BE2C (cell line): ENCODE results near the gene TRAF4.

Experiments used
- DNase-seq: peaks from one replicate; pipeline ENCODE4 v3.0.0-alpha.2; 2020
- H3K27me3 ChIP-seq: fragments of 250-450 bp; sonication (Bioruptor Pico); 2 replicates; pipeline ENCODE4 v1.5.1; 2020; ENCODE audit warnings: mild to moderate bottlenecking
- H3K36me3 ChIP-seq: fragments of 250-450 bp; sonication (Bioruptor Pico); 2 replicates; pipeline ENCODE4 v1.5.1; 2020; ENCODE audit warnings: mild to moderate bottlenecking
- H3K4me1 ChIP-seq: fragments of 250-450 bp; sonication (Bioruptor Pico); 2 replicates; pipeline ENCODE4 v1.5.1; 2020
- H3K4me3 ChIP-seq: 2 replicates; pipeline ENCODE4 v1.5.1; 2011; ENCODE audit warnings: low read depth, low read length
- H3K9me3 ChIP-seq: fragments of 250-450 bp; sonication (Bioruptor Pico); 2 replicates; pipeline ENCODE4 v1.5.1; 2020
- TF ChIP-seq, protein P1 (sequence below): IDR thresholded peaks from 2 replicates; pipeline ENCODE4 v1.5.1; 2012; ENCODE audit warnings: mild to moderate bottlenecking, low read depth, low read length

TRAF4 gene

DNA sequence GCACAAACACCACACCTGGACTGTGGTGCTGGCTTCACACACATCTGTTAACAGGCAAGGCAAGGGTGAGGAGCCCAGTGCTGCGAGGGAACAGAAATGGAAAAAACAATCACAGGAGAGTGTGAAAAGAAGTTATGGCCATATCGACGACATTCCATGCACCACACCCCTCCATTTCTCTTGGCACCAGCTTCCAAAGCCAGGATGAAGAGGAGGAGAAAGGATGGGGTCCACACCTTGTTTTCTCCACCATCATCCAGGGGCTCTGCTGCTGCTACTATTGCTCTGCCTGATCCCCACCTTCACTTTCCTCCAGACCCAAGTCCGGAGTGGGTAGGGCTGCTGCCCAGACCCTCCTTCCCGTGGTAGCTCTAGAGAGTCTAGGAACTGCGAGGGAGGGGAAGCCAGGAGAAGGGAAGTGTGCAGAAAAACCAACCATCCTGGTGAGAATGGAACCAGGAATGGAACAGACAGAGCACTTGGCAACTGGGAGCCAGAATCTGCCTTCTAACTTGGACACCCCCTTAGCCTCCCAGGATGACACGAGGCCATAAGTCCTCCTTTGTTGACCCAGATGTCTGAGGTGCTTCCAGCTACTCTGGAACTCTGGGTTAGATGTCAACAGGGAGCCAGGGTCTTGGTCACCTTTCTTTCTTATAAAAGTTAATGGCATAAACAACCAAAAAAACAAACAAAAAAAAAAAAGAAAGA, 31.0 kb upstream of the TRAF4 start:
- TF ChIP-seq, protein P1, sequence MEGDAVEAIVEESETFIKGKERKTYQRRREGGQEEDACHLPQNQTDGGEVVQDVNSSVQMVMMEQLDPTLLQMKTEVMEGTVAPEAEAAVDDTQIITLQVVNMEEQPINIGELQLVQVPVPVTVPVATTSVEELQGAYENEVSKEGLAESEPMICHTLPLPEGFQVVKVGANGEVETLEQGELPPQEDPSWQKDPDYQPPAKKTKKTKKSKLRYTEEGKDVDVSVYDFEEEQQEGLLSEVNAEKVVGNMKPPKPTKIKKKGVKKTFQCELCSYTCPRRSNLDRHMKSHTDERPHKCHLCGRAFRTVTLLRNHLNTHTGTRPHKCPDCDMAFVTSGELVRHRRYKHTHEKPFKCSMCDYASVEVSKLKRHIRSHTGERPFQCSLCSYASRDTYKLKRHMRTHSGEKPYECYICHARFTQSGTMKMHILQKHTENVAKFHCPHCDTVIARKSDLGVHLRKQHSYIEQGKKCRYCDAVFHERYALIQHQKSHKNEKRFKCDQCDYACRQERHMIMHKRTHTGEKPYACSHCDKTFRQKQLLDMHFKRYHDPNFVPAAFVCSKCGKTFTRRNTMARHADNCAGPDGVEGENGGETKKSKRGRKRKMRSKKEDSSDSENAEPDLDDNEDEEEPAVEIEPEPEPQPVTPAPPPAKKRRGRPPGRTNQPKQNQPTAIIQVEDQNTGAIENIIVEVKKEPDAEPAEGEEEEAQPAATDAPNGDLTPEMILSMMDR: no peak
- H3K4me1 ChIP-seq: no peaks in the 10 kb centered on the region
- no peaks in the 10 kb centered on the region for H3K9me3 ChIP-seq
- H3K36me3 ChIP-seq: no peaks in the 10 kb centered on the region
- H3K4me3 ChIP-seq: no peak overlapping the region
- H3K27me3 ChIP-seq: no peaks in the 10 kb centered on the region
- DNase-seq: no peak

DNA sequence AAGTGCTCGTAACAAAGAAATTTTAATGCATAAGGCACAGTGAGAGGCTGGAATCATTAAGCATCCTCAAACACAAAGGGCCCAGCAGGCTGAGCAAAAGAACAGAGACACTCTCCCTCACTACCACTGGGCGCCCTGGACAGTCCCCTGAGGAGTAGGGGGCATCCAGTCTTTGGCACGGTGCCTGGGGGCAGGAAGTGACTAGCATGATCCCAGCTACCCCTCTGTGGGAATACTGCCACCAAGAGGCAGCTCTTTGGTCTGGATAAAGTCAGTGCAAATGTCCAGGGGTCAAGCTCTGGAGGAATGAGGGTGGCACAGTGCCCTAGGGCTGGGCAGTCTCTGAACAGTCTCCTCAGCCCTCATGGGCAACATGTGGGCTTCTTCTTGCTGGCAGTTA, 29.5 kb upstream of the TRAF4 start:
- H3K9me3 ChIP-seq: no peaks in the 10 kb centered on the region
- TF ChIP-seq, protein P1: no peak
- no peaks in the 10 kb centered on the region for H3K27me3 ChIP-seq
- H3K4me3 ChIP-seq: no peak overlapping the region
- H3K4me1 ChIP-seq: no peaks in the 10 kb centered on the region
- DNase-seq: no peak
- H3K36me3 ChIP-seq: no peaks in the 10 kb centered on the region

DNA sequence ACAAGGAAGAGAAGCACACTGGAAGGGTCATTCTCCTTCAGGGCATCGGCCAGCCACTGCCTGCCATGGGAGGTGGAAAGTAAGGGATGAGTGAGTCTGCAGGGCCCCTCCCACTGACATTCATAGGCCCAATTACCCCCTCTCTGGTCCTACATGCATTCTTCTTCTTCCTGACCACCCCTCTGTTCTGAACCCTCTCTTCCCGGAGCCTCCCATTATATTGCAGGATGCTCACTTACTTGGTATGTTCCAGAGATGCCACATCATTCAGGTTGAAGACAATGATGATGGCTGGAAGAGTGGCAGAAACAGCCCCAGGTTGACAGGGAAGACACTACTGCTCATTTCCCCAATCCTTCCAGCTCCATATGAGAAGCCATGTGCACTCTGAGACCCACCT, 28.6 kb upstream of the TRAF4 start:
- no peaks in the 10 kb centered on the region for H3K9me3 ChIP-seq
- DNase-seq: no peak
- TF ChIP-seq, protein P1: no peak
- H3K4me3 ChIP-seq: no peak overlapping the region
- no peaks in the 10 kb centered on the region for H3K27me3 ChIP-seq
- no peaks in the 10 kb centered on the region for H3K4me1 ChIP-seq
- peaks cover 4% of the 10 kb centered on the region for H3K36me3 ChIP-seq

DNA sequence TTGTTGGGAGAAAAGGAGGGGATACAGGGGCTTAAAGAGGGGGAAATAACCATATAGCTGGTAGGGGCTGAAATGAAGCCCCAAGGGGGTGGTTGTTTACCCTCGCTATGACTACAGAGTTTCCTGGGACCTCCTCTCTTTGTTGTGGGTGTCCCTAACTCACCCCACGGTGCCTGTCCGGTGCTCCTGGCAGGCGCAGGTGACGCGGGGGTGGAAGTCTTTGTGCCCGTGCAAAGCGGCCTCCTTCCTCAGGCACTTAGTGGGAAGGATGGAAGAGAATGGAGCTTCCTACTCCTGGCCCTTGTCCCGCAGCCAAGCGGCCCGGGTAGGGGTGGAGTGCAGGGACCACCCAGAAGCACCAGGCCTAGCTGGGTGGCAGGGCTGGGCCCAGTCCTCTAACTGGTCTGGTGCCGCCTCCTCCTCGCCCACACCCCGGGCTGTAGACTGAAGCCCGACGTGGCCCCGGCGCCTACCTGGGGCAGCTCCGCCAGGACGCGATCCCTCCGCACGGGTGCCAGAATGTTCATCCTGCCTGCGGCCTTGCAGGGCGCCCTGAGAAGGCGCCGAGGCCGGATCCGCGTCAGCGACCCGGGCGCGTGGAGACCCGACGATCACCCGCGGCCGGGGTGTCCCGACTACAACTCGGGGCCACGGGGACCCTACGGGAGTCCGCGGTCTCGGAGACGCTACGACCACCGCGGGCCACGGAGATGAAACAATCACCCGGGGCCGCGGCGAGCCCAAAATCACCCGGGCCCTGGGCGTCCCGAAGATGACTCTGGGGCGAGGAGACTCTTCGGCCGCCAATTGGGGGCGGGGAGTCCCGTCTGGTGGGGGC, 26.9 kb upstream of the TRAF4 start:
- Histone ChIP-seq H3K4me3 (no peak overlapping the region), H3K4me1 (no peaks in the 10 kb centered on the region), H3K9me3 (no peaks in the 10 kb centered on the region), H3K27me3 (no peaks in the 10 kb centered on the region), H3K36me3 (peaks cover 21% of the 10 kb centered on the region)
- no peak for DNase-seq
- TF ChIP-seq, protein P1: no peak

DNA sequence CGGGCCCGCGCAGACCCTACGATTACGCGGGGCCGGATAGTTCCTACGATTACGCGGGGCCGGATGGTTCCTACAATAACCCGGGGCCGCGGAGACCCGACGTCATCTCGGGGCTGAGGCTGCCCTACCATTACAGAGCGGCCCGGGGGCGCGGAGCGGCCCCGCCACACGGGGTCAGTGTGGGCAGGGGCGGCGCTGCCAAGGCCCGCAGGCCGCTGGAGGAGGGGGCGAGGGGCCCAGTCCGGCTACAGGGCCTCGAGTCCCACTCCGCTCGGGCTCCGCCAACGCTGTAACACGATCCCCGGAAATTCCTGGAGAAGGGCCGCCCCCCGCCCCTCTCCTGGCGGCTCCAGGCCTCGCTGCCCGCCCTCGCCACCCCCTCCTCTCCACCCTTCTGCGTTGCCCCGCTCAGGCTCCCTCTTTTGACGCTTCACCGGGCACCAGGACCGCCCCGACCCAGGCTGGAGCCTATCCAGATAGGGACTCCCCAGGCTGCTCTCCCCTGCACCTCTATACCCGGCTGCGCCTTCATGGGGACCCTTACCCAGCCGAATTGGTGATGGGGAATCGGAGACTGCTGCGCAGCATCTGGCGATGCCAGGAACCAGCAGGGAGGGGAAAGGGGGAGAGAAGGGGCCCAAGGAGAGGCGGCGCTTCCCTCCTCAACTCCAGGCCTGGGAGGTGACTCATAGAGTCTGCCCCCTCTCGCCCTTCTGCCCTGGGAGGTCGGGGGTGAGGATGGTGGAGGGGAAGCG, 26.1 kb upstream of the TRAF4 start, which contains the start of gene RAB34:
RAB34 (minus strand) TSS at position 291 of the 755 bp plus-strand sequence. CDS start 602 bp downstream, outside the sequence.
- DNase-seq: no peak
- no peak within 1 kb of the TSS for H3K4me3 ChIP-seq
- no peaks in the 10 kb centered on the region for H3K27me3 ChIP-seq
- H3K36me3 ChIP-seq: peaks cover 29% of the 10 kb centered on the region
- H3K9me3 ChIP-seq: no peaks in the 10 kb centered on the region
- TF ChIP-seq, protein P1: no peak
- no peaks in the 10 kb centered on the region for H3K4me1 ChIP-seq
